Stimulated activated CD8-positive, alpha-beta memory T cell treated with anti-CD3 and anti-CD28 coated beads, Interleukin-15, amount 100 ng/mL, for 48 hours (primary cell): Measurements from ENCODE around the gene SGSH.

Experiments used
- DNase-seq, 2 donors: peaks; one replicate each; pipeline ENCODE4 v3.0.0-alpha.2; 2020; ENCODE audit warnings: low read depth in 2 of 2

SGSH gene

DNA sequence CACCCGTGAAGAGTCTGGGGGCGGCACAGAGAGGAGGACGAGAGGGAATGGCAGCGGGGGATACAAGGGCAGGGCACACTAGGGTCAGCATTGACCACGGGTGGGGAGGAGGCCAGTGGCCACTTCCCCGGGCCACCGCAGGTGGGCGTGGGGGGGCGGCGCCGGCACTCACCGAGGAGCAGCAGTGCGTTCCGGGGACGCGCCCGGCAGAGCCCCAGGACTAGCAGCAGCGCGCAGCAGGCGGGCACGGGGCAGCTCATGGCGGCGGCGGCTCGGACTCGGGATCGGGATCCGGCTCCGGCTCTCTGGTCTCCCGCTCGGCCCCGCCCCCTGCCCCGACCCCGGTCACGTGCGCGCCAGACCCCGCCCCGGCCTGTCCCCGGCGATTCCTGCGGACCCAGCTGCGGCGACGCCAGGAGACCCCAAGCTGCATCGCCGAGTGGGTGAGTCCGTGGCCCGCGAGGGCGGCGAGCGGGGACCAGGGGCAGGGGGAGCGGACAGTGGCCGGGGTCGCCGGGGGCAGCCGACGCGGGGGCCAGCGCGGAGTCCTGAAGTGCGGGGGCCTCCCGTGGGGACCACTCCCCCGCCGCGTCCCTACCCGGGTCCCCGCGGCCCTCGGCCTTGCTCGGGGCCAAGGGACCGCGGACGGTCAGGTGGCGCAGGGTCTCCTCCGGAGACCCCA lies at the start of gene SGSH, which contains the start of gene SLC26A11:
Gene SGSH, minus strand, starts transcription at position 280 of the 682 bp plus-strand sequence. Its CDS starts 20 bp downstream, at position 260.
Gene SLC26A11, plus strand, starts transcription at position 374 of the 682 bp plus-strand sequence. CDS start 1,134 bp downstream, outside the sequence.
- DNase-seq = peak; percentile 53 to 61

DNA sequence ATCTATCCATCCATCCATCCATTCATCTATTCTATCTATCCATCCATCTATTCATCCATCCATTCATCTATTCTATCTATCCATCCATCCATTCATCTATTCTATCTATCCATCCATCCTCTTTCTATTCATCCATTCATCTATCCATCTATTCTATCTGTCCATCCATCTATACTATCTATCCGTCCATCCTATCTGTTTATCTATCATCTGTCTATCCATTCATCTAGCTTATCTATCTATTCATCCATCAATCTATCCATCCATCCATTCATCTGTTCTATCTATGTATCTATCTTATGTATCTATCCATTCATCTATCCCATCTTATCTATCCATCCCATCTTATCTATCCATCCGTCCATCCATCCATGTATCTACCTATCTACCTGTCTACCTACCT lies 49.3 kb upstream of the SGSH start:
- DNase-seq = no peak

DNA sequence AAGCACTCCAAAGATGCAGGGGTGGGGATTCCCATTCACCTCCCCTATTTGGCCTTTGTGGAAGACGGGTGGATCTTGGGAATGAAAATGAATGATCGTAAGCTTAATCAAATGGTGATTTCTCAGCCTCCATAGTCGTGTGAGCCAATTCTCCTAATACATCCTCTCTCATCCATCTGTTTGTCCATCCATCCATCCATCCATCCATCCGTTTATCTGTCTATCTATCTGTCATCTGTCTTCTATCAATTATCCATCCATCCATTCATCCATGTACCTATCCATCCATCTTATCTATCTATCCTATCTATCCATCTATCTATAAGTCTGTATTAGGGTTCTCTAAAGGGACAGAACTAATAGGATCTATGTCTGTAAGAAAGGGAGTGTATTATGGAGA lies 48.3 kb upstream of the SGSH start:
- DNase-seq = no peak

DNA sequence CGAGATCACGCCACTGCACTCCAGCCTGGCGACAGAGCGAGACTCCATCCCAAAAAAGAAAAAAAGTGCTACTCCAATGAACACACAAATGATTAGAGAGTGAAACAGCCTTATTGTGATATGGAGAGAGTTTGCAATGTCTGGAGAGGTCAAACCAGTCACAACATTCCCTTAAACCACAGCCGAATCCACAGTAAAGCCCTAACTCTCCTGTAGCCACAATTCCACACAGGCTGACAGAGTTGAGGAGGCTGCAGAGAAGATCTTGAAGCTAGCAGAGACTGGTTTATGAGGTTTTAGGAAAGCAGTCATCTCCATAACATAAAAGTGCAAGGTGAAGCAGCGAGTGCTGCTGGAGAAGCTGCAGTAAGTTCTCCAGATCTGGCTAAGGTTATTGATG lies 47.3 kb upstream of the SGSH start:
- DNase-seq = no peak

DNA sequence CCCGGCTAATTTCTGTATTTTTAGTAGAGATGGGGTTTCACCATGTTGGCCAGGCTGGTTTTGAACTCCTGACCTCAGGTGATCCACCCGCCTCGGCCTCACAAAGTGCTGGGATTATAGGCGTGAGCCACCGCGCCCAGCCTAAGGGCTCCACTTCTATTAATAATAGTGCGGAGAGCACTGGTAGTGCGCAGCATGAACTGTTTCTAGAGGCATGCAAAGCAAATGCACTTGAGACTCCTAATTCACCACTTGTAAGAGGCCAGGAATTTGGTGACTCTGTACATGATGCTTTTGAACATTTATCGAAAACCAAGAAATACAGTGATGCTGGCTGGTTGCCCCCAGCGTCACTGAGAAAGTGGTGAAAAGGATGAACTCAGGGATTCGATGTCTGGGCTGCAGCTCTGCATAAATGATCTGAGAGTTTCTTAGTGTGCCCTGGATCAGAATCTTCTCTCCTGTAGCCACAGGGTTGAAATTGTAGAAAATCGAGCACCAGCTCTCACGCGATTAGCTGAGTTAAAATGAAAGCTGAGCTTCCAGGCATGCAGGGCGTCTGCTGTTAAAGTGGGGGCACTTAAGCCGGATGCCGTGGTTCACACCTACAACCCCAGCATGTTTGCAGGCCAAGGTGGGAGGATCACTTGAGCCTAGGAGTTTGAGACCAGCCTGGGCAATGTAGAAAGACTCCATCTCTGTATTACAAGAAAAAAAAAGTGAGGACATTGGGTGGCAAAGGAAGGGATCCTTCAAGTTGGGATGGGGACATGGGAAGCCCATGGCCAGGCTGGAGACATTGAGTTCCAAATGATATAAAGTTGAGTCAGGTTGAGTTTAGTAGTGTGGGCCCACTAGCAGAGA lies 45.3 kb upstream of the SGSH start:
- peak; percentile 65 to 74 for DNase-seq

DNA sequence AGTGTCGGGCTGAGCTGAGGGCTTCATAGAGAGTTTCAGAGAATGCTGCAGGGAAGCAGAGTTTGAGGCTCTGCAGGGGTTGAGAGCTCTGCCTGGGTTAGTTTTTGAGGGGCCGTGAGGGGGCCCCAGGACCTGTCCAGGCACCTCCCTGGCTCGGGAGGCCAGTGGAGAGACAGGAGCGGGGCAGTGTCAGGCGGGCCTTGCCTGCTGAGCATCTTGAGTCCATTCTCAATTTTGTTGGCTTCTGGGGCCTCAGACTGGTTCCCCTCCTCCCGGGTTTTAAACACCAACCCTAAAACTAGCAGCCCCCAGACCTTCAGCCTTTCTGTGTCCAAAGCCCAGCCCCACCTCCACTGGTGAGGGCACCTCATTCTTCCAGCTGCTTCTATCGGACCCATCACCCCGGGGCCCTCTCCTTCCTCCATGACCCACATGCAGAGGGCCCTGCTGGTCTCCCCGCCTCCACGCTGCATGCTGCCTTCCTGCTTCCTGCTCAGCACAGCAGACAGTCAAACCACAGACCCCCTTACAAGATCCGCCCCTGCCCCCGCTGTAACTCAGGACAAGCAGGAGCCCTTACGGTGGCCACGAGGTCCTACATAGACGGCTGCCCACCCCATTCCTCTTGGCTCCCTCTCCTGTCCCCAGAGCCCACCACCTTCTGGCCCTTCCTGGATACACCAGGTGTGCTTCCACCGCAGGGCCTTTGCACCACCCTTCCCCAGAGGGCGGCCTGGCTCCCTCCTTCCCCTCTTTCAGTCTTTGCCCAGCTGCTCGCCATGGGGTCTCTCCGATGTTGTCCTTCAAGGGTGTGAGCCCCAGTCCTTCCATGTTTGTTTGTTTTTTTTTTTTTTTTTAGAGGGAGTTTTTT lies 44.3 kb upstream of the SGSH start:
- peak; percentile 54 to 55 for DNase-seq

DNA sequence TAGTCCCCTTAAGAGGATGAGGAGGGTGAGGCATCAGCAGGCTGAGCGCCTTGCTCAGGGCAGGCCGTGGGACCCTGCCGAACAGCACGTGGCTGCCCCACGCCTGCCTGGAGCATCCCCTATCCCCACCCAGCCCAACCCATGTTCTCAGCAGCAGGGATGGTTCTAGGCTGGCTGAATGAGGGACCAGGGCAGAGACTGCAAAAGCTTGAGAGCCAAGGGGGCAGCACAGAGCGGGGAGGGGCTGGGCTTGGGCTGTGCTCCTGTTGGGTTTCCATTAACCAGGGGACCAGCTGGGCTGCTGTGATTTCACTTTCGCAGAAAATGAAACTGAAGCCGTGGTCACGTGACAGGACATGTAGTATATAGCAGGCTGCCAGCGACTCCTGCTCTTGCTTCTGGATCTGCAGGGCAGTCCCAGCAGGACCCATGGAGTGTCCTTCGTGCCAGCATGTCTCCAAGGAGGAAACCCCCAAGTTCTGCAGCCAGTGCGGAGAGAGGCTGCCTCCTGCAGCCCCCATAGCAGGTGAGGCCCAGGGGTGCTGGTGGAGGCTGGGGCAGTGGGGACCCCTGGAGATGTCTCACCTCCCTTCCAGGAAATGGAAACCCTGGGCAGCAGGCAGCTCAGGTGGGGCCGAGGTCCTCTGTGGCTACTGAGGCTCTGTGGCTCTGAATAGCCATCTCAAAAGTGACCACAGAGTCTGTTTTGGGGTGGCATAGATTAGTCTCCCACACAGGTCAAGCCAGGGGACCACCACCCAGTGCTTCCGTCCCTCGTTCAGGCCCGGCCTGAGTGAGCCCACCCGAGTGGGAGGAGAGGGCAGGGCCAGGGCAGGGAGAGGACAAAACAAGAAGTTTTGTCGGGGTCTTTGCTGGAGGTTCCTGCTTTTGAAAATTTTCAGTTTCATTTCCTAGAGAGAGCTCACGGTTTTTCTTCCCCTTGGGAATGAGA lies 43.4 kb upstream of the SGSH start:
- peak; percentile 81 to 84 for DNase-seq

DNA sequence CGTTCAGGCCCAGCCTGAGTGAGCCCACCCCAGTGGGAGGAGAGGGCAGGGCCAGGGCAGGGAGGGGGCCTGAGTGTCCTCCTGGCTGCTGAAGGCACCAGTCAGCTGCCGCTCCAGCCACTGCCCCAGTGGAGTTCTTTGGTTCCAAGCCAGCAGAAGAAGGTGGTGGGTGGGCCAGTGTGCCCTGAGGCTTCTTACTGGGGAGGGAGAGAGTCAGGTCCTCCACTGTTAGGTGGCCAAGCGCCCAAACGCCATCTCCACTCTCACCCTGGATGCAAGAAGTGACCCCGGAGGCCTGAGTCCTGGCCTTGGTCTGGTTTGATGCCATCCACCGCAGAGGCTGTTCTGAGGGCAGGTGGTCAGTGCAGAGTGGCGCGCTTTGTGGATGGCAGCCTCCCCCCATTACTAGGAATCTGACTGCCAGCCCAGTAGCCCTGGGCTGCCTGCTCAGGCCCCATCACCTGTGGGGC lies 42.7 kb upstream of the SGSH start:
- no peak for DNase-seq

DNA sequence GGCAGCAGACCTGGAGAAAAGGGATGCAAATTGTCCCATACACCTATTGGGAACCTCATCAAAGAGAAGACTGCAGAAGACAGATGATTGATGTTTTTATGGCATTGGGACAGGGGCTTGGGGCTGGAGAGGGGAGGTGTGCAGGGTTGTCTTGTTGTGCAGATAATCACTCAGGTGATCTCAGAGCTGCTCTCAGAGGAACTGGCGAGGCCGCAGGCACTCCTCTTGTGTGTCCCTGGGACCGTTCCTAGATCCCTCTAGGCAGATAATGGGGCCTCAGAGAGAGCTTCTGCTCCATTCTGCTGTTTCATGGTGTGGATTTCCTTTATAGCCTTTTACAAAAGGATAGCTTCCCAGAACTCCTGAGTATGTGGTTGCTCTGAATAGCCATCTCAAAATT lies 42.2 kb upstream of the SGSH start:
- no peak for DNase-seq

DNA sequence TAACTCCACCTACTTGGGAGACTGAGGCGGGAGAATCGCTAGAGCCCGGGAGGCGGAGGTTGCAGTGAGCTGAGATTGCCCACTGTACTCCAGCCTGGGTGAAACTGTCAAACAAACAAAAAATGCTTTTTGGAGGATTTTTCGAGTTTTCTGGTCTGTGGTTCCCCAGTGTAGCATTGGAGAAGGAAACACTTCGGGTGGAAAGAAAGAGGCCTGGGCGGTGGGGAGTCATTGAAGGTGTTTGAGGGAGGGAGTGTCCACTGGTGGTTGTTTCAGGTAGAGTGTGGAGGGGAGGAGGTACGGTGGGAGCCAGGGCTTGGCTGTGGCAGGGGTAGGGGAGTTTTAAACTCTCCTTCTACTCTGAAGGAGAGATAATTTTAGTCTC lies 41.8 kb upstream of the SGSH start:
- no peak for DNase-seq

DNA sequence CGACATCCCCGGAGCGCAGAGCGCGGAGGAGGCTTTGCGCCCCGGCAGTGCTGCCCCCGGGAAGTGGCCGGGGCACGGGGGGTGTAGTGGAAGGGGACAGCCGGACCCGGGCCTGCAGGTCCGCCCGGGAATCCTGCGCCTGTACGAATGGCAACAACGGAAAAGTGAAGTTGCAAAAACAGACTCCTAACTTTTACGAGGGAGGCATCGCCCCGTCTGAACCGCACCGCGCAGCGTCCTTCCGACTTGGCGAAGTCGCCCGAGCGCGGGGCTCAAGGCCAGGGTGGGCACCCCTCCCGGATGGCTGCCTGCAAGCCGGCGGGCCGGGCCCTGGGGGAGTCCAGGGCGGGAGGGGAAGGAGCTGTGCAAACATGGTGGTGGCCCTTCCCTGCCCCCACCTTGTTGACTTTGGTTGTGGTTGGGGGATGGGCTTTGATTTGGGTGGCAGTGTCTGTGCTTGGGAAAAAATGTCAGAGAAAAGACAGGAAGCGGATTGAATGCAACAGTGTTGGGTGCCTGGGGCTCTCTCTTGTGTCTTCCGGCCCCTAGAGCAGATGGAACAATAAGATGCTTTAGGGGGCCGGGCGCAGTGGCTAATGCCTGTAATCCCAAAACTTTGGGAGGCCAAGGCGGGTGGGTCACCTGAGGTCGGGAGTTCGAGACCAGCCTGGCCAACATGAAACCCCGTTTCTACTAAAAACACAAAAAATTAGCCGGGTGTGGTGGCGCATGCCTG lies 41.2 kb upstream of the SGSH start:
- peak in 1 of 2 donors; percentile 52 for DNase-seq

DNA sequence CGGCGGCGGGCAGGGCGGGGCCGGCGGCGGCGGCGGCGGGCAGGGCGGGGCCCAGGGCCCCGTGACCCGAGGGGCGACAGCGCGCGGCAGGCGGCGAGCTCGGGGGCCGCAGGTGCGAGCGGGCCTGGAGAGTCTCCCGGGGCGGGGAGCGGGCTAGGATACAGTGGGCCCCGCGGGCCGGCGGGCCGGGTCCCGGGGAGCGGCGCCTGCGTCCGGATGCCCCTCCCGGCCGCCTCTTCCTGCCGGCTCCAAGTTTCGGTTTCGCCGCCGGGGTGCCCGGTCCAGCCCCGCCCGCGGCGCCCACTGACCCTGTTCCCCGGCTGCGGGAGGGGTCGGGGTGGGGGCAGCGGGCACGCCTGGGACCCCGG lies 40.6 kb upstream of the SGSH start, which contains the start of gene RNF213:
Gene RNF213, plus strand, starts transcription at position 62 of the 368 bp plus-strand sequence. CDS start 2,830 bp downstream, outside the sequence.
- DNase-seq = peak in 1 of 2 donors; percentile 35

DNA sequence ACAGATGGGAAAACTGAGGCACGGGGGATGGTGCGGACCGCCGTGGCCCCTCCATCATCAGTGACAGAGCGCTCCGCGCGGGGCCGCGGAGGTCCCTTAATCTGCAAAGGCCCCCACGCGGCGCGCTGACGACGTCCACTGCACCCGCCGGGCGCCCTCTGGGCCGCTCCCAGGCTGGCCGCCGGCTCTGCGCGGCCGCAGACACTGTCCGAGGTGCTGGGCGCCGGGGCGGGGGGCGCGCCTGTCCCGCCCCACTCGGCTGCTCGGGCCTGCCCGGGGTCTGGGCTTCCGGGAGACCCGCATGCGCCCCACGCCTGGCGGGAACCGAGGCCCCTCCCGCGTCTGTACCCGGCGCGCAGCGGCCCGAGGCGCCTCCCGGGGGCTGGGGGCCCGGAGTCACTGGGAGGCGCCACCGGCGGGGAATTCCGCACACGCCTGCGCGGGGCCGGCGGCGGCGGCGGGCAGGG lies 40.0 kb upstream of the SGSH start:
- DNase-seq = peak; percentile 65 to 68

DNA sequence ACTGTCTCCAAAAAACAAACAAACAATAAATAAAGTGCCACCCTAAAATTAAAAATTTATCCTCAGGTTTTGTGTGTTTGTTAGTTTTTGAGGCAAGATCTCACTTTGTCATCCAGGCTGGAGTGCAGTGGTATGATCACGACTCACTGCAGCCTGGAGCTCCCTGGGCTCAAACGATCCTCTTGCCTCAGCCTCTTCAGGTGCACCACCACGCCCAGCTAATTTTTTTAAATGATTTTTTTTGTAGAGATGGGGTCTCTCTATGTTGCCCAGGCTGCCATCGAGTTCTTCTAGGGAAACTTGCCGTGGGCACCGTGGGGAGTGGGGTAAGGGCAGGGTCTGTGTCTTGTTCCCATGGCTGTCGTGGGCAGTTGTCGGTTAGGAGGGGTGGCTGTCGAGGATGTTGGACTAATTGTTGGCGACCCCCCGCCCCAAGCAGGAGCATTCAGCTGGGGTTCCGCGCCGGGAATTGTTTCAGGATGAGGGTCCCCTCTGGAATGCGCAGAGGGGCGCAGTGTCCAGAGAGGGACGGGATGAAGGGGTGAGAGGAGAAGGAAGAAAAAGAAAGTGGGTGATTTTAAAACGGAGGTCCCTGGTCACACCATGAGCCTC lies 39.4 kb upstream of the SGSH start:
- DNase-seq = no peak

DNA sequence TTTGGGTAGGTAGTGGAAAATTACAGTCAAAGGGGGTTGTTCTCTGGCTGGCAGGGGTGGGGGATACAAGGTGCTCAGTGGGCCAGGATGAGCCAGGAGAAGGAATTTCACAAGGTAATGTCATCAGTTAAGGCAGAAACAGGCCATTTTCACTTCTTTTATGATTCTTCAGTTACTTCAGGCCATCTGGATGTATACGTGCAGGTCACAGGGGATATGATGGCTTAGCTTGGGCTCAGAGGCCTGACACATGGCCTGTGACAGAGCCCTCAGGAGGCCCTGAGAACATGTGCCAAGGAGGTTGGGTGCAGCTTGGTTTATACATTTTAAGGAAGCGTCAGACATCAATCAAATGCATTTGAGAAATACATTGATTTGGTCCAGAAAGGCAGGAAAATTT lies 38.2 kb upstream of the SGSH start:
- DNase-seq = peak in 1 of 2 donors; percentile 35

DNA sequence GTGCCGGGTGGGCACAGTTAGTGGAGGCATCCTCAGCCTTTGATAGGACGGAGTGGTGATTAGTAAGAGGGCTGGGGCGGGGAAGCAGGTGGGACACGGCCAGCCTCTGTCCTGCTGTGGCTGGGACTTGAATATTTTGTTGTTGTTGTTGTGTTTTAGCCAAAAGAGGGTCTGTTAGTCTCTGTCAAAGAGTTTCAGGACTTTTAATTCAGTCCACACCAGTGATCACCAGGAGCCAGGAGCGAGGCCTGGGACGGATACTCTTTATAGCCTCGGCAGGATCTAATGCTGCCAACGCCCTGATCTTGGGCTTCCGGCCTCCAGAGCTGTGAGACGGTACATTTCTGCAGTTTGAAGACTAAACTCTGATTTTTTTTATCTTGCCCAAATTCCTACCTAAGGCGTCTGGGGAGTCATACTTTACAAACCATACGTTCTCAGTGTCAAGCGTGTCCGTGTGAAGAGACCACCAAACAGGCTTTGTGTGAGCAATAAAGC lies 37.6 kb upstream of the SGSH start:
- DNase-seq = no peak

DNA sequence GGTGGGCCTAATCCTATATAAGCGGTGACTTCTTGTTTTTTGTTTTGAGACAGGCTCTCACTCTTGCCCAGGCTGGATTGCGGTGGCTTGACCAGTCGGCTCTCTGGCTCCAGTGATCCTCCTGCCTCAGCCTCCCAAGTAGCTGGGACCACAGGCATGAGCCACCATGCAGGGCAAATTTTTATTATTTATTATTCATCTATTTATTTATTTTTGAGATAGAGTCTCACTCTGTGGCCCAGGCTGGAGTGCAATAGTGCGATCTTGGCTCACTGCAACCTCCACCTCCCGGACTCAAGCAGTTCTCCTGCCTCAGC lies 35.9 kb upstream of the SGSH start:
- DNase-seq = no peak

DNA sequence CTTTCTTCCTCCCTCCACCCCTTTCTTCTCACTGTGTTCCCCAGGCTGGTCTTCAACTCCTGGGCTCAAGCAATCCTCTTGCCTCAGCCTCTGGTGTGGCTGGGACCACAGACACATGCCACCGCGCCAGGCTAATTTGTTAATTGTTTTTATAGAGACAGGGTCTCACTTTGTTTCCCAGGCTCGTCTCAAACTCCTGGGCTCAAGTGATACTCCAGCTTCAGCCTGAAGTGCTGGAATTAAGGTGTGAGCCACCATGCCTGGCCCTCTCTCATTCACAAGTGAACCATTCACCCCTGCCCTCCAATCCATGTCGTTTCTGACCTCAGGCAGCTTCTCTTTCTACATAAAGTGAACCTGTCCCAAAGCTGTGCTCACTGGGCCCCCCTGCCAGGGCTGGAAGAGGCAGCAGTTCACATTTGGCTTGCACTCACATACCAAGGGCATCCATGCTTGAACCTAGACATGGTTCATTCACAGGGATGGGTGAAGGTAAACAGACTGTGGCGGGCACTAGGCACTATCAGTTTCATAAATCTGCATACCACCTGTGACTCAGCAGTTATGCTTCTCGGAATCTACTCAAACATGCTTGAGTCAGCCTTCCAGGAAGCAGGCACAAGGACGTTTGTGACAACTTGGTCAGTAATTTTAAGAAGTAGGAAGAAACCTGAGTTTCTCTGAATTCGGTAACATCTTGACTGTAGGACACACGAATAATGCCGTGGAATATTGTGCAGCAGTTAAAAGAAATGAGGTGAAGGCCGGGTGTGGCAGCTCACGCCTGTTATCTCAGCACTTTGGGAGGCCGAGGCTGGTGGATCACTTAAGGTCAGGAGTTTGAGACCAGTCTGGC lies 34.5 kb upstream of the SGSH start:
- peak; percentile 54 to 59 for DNase-seq
